ENCODE data around the gene GTF2F2.

GRCh38 chr13:45113233-45114224 is 6.8 kb upstream of the GTF2F2 start:
- TF ChIP-seq, protein P1, sequence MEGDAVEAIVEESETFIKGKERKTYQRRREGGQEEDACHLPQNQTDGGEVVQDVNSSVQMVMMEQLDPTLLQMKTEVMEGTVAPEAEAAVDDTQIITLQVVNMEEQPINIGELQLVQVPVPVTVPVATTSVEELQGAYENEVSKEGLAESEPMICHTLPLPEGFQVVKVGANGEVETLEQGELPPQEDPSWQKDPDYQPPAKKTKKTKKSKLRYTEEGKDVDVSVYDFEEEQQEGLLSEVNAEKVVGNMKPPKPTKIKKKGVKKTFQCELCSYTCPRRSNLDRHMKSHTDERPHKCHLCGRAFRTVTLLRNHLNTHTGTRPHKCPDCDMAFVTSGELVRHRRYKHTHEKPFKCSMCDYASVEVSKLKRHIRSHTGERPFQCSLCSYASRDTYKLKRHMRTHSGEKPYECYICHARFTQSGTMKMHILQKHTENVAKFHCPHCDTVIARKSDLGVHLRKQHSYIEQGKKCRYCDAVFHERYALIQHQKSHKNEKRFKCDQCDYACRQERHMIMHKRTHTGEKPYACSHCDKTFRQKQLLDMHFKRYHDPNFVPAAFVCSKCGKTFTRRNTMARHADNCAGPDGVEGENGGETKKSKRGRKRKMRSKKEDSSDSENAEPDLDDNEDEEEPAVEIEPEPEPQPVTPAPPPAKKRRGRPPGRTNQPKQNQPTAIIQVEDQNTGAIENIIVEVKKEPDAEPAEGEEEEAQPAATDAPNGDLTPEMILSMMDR (conservative IDR thresholded peaks at IDR 0.05; ENCODE audit: low read length), result no peak
- TF ChIP-seq EZH2phosphoT487 (IDR thresholded peaks at IDR 0.05; ENCODE audit: borderline replicate concordance, low read depth, low read length), result no peak
